NCI-H128 (cell line): Measurements from ENCODE around the gene APP.

Source experiments
- DNase-seq: peaks from one replicate; lab custom pipeline; 2025; ENCODE audit not compliant: unreplicated experiment; lab: John Stamatoyannopoulos, UW

The APP gene

GRCh38 chr21:26068776-26069175, 101.8 kb downstream of the APP start:
- DNase-seq: no peak

GRCh38 chr21:26067836-26068594, 102.6 kb downstream of the APP start:
- no peak for DNase-seq

- DNase-seq: no peak
These were observed 106.1 kb downstream of the APP start for GRCh38 chr21:26064506-26064905.

DNA sequence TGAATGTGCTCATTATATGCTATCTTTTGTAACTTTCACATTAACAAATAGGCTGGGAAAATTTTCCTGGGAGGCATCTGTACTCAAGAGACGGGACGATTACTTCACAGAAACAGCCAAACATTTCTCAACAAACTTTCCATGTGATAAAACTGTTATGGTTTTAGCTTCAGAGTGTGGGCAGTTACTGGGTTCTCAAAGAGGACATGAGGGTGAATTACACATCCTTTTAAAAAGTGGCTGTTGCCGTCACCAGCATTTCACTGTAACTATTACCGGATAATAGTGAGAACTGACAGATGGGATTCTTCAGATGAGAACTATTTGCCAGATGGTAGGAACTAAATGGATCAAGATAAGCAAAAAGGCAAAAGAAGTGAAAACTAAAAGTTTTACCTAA, 109.1 kb downstream of the APP start:
- DNase-seq: no peak

GRCh38 chr21:26060335-26061115, 110.0 kb downstream of the APP start:
- no peak for DNase-seq

DNA sequence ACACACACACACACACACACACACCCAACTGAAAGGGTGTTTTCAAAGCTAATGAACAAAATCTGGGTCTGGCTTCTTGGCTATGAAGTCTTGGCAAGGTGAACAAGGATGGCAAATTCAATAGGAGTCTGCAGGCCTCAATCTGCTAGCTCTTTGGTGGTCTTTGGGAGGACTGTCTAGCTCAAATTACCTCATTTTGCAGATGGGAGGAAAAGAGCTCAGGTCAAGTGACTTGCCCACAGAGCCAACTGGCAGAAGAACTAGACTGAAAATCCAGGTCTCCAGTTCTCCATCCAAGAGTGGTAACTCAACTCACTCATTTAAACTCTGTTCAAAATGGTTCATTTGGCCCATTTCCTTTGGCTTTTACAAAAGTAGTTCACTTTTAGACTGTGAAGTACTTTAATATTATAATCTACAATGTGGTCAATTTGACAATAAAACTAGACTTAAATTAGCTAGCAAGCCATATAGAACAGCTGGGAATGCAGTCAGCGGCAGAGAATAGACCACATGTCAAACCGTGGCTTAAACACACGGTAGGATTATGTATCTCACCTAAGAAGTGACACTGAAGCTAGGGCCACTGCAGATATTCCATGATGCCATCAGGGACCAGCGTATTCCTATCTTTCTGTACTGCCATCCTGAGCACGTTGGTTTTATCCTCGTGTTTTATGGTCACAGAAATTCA, 112.9 kb downstream of the APP start:
- DNase-seq: no peak

DNA sequence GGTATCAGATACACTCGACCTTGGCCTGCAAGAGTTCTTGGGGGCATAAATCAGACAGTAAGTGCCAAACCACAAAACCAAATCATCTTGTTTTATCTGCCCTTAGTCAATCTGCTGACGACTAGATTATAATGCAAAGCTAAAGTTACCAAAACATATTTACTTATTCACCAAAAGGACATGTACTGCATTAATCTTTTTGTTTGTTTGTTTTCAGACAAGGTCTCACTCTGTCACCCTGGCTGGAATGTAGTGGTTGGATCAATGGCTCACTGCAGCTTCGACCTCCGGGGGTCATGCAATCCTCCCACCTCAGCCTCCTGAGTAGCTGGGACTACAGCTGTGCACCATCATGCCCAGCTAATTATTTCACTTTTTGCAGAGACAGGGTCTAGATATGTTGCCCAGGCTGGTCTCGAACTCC, 114.7 kb downstream of the APP start:
- DNase-seq: no peak

- DNase-seq: no peak
These were observed 115.6 kb downstream of the APP start for GRCh38 chr21:26055010-26055409.

DNA sequence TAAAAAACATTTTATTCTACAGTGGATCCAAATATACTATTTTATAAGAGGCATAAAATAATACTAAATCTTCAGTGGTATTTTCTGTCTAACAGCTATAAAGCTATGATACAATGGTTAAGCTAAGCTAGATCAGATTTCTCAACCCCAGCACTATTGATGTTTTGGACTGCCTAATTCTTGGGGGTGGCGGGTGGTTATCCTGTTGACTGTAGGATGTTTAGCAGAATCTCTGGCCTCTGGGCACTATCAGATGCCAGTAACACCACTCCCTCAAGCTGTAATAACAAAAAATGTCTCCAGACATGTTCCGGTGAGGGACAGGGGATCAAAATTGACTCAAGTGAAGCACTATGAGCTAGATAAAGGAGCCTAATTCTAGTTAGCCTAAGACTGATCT, 118.5 kb downstream of the APP start:
- DNase-seq: no peak

DNA sequence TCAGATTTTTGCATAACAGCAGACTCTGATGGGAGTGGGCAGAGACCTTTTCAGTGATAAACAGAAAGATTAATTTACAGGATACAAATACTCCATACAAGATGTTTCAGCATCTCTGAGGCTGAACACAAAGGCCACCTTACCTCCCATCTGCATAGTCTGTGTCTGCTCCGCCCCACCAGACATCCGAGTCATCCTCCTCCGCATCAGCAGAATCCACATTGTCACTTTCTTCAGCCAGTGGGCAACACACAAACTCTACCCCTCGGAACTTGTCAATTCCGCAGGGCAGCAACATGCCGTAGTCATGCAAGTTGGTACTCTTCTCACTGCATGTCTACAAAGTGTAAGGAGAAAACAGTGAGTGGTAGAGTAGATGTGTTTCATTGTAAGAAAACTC, 119.7 kb downstream of the APP start:
- DNase-seq: no peak

DNA sequence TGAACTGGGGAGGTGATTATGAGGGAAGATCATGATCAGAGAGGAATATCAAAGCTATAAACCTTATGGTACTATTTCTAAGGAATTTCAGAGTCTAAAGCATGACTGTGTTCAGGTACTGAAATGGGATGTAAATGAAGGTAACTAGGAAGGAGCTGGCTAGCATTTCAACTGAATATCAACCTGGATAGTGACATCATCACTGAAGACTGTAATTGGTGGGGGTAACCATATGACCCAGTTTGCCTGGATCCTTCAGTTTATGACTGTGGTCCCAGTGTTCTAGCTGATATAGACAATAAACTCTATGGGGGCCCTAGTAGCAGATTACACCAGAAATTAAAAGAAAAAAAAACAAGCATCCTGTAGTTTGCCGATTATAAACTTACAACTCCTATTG, 120.8 kb downstream of the APP start:
- DNase-seq: no peak

GRCh38 chr21:26047279-26047967, 123.1 kb downstream of the APP start:
- no peak for DNase-seq

GRCh38 chr21:26043891-26044290, 126.7 kb downstream of the APP start:
- DNase-seq: no peak

DNA sequence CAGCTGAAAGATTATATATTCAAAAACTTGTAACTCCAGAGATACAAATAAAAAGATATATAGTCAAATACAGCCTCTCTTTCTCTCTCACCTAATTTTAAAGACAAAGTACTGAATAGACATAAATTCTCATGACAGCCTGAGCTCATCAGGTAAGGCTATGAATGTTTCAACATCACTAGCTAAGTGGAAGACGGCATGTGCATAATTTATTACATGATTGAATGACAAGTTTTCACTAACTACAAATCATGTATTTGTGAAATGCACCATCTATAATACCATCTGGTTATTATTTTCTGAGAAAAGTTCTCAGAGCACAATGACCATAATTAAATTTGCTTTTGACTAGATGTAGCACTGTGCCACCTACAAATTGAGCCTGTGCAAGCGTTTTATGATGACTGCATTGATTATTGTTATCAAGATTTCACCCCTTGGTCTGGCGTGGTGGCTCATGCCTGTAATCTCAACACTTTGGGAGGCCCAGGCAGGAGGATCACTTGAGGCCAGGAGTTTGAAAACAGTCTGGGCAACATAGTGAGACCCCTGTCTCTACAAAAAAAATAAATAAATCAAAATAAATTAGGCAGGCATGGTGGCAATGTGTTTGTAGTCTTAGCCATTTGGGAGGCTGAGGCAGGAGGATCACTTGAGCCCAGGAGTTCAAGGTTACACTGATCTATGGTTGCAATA, 128.2 kb downstream of the APP start:
- DNase-seq: no peak

- no peak for DNase-seq
These were observed 129.0 kb downstream of the APP start for GRCh38 chr21:26041431-26042180.

- no peak for DNase-seq
These were observed 133.7 kb downstream of the APP start for GRCh38 chr21:26036916-26037315.

GRCh38 chr21:26032263-26032662, 138.3 kb downstream of the APP start:
- DNase-seq: no peak

- no peak for DNase-seq
These were observed 142.4 kb downstream of the APP start for GRCh38 chr21:26028183-26028582.

DNA sequence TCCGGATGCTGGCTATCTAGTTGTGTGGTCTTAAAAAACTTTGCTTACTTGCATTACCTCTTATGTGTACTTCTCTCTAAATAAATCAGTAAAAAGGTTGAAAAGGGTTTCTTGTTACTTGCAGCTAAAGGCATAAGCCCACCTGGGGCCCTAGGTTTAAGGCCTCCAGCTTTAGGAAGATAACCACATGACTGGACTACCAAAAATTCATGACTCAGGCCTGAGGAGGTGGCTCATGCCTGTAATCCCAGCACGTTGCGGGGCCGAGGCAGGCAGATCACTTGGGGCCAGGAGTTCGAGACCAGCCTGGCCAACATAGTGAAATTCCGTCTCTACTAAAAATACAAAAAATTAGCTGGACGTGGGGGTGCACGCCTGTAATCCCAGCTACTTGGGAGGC, 142.9 kb downstream of the APP start:
- no peak for DNase-seq
